Measurements from ENCODE around the gene CAPZA1.

CAPZA1 gene

DNA sequence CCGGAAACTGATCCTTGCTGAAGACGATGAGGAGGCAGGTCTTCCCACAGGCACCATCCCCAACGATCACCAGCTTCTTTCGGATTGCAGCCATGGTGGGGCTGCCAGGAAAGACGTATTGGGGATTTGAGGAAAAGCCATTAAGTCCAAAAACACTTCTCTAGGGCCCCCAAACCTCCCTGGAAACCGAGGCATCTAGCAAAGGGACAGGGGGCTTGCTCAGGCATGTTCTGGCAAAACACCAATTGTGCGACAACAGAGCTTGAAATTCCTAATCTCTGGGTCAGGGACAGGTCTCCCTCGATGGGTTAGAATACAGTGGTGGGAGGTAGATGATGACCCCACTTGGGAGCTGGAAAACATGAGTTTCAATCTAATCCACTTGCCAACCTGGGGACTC is 84.1 kb downstream of the CAPZA1 start:
- no peak overlapping the region for H3K27ac ChIP-seq
- TF ChIP-seq CTCF (conservative IDR thresholded peaks at IDR 0.05): no peak

- peak overlapping the region; percentile 62 for H3K27ac ChIP-seq
- no peak for TF ChIP-seq CTCF (conservative IDR thresholded peaks at IDR 0.05)
These were observed 84.8 kb downstream of the CAPZA1 start for GRCh38 chr1:112704391-112704933.

DNA sequence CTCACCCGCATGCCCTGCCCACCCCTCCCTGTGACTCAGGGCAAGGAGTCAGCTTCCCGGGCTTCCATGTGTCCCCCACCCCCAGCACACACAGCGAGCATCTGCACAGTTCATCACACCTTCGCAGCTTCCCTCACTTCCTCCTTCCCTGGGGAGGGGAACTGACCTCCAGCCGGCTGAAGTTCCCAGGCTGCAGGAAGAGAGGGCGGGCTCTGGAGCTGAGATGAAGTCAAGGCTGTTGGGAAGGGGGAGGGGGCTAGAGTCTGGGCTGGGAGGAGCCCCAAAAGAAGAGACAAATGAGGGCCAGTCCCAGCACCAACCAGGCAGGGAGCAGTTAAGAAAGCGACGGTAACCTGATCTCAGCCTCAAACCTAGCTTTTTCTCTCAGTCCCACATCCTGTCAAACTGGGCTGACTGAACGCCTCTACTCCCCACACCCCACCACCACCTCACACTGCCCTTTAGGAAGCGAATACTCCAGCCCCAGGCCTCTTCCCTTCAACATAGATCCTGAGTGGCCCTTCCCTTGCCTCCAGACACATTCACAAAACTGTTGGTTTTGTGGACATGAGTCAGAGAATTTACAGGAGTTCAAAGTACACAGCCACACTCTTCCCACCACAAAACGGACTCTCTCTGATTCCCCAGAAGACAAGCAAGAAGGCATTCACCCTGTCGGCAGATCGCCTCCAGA is 85.4 kb downstream of the CAPZA1 start:
- H3K27ac ChIP-seq: peak overlapping the region; percentile 62
- TF ChIP-seq CTCF (conservative IDR thresholded peaks at IDR 0.05): no peak

GRCh38 chr1:112706505-112707220 is 87.0 kb downstream of the CAPZA1 start, which contains the start of gene RHOC:
Gene RHOC (minus strand): TSS chr1:112707127. CDS start chr1:112703799, 3,328 bp downstream.
- no peak for TF ChIP-seq CTCF (conservative IDR thresholded peaks at IDR 0.05)
- H3K27ac ChIP-seq: peak within 1 kb of the TSS; percentile 77

GRCh38 chr1:112707221-112708001 is 87.8 kb downstream of the CAPZA1 start:
- peak overlapping the region; percentile 77 for H3K27ac ChIP-seq
- TF ChIP-seq CTCF (conservative IDR thresholded peaks at IDR 0.05): peak; percentile 95

DNA sequence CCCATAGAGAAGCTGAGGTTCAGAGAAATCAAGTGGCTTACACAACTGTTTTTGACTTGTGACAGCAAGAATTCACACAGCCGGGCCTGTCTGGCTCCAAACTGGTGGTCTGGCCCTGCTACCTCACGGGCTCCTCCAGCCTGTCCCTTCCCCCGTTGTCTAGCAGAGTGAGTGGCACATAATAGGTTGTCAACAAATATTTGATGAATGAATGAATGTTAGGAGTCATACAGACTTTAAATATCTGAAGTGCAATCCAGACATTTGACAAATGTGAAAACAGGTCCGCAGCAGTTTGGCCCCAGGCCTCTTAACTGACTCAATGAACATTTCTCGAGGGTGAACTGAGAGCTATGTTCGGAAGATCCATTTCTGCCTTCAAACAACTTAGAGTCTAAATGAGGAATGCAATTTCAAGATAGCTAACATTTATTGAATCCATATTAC is 88.4 kb downstream of the CAPZA1 start:
- peak overlapping the region; percentile 77 for H3K27ac ChIP-seq
- no peak for TF ChIP-seq CTCF (conservative IDR thresholded peaks at IDR 0.05)

- H3K27ac ChIP-seq: no peak overlapping the region
- TF ChIP-seq CTCF (conservative IDR thresholded peaks at IDR 0.05): no peak
These were observed 88.9 kb downstream of the CAPZA1 start for GRCh38 chr1:112708489-112708888.

Measured in VCaP (cell line).